GM12891 (cell line): ENCODE results near the gene IQSEC3.
"Not testable (repeated sequence)": the region's sequence is repeated elsewhere in the genome, so short reads cannot be mapped to it uniquely, and the experiment has no call there.

ENCODE experiments used
- POLR2A ChIP-seq: IDR thresholded peaks from 2 replicates; pipeline ENCODE4 v1.6.1; 2011; ENCODE audit warnings: low read depth, low read length, control low read depth
- POLR2AphosphoS5 ChIP-seq: IDR thresholded peaks from 2 replicates; pipeline ENCODE4 v1.6.1; 2011; ENCODE audit warnings: low read depth, low read length, control low read depth
- SPI1 ChIP-seq: IDR thresholded peaks from 2 replicates; pipeline ENCODE4 v1.6.1; 2011; ENCODE audit warnings: low read depth, low read length, control low read depth
- TAF1 ChIP-seq: IDR thresholded peaks from 2 replicates; pipeline ENCODE4 v1.6.1; 2011; ENCODE audit warnings: low read depth, low read length, control low read depth

DNA sequence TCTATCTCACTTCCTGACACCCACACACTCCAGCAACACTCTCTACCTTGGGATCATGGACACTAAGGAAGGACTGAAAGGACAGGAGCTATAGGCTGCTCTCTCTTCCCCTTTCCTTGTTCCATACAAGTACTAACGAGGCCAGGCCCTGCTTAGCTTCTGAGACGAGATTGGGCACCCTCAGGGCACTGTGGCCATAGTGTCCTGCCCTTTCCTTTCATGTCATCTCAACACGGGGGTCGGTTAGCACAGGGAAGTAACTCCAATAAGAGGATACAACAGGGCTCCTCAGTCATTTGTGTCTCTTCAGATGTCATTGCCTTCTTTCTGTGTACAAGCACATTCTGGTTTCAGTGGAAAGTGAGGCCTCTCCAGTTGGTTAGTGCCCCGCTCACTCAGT lies 15.5 kb upstream of the IQSEC3 start:
- TF ChIP-seq POLR2AphosphoS5, POLR2A, SPI1, TAF1: not testable (repeated sequence)
